HG03025 (cell line): Measurements from ENCODE around the gene NIPAL3.
A peak's percentile ranks its signal among the peaks of the same experiment; 100 is the strongest.

ENCODE experiments used
- ATAC-seq: cut with Tn5 transposase; IDR thresholded peaks from one replicate; pipeline ENCODE4 v1.9.1; 2021; ENCODE audit warnings: mild to moderate bottlenecking, moderate library complexity; ENCODE audit not compliant: unreplicated experiment, low FRiP score

The NIPAL3 gene

DNA sequence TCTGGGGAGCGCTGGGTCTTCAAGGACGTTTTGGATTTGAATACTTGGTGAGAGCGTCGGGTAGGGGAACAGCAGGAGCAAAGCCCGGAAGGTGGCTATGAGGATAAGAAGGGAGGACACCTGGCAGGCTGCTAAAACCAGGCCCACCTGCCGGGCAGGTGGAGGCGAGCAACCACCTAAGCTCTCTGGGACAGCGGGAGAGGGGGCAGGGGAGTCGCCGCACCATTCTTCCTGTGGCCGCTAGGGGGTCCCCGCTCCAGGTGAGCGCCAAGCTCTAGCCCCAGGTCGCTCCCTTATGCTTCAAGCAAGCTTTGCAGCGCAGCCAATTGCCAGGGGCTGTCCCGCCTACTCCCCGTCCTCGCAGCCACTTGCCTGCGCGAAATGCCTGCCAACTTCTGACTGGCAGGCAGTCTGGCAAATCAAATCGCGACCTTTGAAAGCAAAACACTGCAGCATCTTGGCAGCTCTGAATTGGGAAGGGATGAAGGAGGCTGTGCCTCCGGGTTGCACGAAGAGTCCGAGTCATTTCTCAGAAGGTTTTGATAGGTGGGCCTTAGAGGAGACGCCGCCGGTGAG, at the start of gene NIPAL3:
TSS of gene NIPAL3 (plus strand) at position 469 of the 576 bp plus-strand sequence. CDS start 3,746 bp downstream, outside the sequence.
- peak; percentile 91 for ATAC-seq

DNA sequence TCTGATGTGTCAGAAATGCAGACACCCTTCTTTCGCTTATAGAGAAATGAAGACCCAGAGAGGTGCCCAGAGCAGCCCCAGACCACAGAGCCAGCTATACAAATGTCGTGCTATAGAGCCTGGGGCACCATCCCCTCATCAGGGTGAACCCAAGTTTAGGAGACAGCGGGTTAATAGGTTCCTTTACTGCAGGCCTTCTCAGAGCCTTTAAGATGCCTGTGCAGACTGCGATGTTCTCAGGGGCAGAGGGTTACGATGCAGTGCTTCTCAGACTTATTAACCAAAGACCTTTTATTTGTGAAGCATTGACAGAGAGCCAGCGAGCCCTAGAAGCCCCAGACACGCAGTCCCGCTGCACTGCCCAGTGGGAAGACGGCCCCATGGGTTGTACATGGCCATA, 48.9 kb upstream of the NIPAL3 start:
- no peak for ATAC-seq

DNA sequence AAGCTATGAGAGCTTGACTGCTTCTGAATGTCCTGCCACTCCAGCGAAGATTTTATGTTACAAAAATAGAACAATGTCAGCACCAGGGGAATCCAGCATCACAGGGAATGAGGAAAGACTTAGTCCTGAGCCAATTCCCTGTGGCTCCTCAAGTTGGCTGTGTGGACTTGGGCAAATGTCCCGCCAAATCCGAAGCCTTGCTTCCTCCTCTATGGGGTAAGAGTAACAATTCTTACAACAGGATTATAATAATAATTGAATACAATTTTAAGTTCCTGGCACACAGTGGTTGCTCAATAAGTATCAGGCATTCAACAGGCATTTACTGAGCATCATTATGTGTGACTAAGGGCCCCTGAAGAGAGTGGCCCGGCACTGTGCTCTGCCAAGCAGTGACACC, 46.4 kb upstream of the NIPAL3 start:
- ATAC-seq: no peak

DNA sequence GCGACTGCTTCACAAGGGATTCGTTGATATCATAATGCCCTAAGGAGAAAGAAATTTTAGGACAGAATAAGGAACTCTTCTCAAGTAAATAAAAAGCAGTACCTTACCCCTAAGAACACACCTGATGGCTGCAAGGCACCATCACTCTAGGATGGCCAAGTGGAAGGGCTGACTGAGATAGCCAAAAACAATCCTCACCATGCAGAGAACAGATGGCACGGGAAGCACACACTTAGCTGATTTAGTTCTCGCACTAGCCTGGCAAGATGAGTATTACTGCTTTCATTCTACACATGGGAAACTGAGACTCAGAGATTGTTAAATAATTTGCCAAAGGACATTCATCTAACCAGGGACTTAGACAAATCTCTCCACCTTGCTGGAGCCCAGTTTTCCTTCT, 45.8 kb upstream of the NIPAL3 start:
- ATAC-seq: no peak

DNA sequence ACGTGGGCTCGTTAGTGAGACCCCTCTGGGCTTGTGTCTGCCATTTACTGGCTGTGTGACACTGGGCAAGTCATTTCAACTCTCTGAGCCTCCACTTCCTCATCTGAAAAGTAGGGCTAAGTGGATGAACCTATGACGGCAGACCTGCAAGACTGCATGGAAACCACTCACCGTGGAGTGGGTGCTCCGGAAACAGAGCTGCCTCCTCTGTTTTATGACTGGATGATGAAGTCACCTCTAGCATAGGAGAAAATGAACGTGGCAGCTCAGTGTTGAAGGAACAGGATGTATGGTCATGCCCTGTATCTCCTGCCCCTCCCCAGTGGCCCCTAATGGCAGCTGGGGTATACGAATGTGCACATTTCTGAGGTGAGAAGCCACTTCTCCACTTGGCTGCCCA, 42.6 kb upstream of the NIPAL3 start:
- no peak for ATAC-seq

DNA sequence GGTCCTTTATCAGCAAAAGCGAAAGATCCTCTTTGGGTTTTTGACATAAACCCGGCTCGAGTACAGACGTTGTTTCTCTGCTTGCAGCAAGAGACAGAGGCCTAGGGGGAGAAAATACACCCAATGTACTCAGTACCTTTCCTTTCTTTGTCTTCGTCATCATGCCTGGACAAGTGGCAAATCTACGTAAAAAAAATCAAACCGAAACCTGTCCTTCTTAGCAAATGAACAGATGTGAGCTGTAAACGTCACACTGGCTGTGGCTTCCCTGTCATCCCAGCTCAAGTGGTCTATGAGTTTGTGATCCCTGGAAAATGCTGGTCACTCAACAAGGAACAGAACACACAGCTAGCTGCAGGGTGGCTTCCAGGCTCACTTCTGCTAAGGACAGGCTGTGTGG, 41.9 kb upstream of the NIPAL3 start:
- no peak for ATAC-seq

DNA sequence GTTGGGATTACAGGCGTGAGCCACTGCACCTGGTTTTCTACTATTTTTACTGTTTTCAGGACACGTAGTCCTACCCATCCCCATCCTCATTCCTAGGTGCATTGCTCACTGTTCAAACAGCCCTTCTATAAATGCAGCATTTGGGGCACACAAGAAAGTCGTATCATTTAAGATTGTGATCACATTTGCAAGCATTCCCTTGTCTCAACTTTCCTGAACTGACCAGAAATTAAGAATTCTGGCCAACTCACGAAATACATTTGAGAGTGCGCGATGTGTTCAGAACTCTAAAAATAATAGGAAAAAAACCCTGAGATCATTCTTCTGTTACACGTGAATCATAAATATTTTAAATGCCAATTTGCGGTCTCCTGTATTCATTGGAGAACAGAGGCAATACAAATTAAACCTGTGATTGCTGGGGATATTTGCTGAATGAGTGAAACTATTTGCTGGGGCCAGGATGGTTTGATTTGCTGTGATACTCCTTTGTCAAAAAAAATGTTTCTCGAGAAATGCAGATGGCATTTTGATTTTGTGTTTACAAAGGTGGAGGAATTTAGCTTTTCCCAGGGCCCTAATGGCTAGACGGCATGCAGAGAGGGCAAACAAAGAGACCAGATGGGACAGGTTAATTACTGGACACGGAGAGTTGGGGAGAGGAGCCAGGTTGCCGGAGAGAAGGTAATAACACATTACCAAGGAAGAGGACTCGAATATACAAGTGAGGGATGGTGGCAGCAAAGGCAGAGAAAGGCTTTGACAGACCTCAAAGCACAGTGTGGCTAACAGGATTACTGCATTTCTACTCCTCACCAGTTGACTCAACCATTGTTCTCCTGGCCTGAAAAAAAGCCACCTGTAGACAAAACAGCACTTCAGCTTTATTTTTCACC, 40.5 kb upstream of the NIPAL3 start:
- no peak for ATAC-seq

DNA sequence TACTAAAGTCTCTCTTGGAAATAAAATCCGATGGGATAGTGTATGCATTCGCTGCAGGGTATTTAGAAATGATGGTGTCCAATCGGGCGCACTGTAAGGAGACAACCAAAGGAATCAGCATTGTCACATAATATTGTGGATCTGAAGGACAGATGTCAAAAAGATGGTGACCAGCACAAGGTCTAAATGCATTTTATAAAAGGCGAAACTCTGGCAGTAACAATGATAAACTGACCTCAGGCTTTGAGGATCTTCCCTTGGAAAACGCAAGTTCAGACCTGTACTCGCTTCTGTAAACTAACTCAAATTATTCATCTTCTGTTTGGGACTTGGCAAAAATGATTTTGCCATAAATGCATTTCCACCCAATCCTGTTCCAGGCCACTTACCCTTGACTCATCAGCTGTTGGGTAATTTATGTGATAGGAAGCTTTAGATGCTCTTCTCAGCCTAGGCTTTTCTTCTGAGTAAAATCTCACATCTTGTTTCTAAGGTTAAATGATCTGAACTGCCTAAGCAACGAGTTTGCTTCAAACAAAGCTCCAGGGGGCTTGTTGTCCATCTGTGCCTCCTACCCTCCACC, 35.8 kb upstream of the NIPAL3 start:
- no peak for ATAC-seq

DNA sequence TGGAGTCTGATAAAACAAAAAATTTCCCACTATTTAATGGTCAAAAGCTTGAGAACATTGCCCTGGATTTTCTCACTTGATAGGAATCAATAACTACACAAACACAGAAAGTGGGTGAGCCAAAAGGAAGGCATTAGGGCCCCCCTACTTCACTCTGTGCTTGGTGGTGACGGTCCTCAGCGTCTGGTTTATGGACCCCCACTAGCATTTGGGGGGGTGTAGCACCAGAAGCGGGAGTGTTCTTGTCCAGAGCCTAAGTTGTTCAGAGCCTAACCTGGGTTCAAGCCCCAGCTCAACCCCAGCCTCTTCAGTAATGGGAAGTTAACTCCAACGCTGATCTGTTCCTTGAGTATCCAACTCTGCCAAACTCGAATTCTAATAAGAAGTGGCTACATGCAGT, 35.1 kb upstream of the NIPAL3 start:
- ATAC-seq: no peak

DNA sequence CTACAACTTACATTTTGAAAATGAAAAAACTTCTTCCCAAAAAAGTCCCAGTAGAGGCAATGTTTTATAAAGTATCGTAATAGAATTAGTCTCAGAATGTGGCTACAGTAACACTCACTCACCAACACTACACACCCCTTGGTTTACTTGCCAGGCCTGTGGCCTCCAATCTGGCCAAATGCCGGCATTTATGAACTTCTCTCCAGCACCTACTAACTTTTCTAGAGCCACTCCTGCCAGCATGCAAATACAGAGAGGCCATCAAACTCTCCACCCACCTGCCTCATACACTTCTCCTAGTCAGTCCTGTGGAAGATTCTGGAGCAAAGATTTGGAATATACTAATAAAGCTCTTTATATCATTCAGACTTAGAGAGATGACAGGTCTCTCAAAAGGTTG, 34.3 kb upstream of the NIPAL3 start:
- ATAC-seq: no peak

DNA sequence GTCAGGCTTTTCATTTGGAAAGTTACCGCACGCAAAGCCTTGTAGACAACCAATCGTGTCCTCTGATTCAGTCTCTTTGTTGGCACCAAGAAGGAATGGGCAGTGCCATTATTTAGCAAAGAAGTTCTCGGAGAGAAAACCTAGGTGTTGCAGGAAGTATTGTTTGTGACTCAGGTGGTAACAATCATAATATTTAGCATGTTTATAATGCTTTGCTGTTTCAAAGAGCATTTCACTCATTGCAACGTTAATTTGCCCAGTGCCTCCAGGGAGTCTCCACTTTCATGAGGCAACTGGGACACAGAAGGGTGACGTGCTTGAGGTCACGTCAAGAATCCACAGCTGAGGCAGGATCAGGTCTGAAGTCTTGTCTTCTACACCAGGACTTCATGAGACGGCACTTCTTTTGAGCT, 33.4 kb upstream of the NIPAL3 start:
- ATAC-seq: no peak

DNA sequence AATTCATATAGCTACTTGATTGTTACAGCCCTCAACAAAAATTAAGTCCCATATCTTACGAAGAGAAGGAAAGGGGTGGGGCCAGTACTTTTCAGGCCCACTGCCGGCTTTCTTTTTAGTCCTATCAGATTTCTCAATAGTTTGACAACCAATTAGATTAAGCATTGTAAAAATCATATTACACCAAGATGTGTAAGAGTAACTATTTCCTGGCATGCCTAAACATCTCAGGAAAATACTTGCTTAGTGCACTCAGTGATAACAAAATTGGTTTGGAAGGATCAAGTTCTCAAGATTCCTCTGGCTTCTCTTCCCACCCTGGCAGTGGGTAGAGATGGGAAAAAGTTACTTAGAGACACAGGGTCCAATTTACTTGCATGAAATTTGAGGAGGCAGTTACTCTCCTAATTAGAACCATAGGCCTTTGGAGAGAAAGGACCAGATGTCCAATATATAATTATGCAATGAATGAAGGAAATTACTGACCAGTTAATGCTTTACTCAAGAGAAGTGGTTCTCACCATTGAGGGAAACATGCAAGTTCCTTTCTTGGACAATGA, 32.1 kb upstream of the NIPAL3 start:
- ATAC-seq: no peak

DNA sequence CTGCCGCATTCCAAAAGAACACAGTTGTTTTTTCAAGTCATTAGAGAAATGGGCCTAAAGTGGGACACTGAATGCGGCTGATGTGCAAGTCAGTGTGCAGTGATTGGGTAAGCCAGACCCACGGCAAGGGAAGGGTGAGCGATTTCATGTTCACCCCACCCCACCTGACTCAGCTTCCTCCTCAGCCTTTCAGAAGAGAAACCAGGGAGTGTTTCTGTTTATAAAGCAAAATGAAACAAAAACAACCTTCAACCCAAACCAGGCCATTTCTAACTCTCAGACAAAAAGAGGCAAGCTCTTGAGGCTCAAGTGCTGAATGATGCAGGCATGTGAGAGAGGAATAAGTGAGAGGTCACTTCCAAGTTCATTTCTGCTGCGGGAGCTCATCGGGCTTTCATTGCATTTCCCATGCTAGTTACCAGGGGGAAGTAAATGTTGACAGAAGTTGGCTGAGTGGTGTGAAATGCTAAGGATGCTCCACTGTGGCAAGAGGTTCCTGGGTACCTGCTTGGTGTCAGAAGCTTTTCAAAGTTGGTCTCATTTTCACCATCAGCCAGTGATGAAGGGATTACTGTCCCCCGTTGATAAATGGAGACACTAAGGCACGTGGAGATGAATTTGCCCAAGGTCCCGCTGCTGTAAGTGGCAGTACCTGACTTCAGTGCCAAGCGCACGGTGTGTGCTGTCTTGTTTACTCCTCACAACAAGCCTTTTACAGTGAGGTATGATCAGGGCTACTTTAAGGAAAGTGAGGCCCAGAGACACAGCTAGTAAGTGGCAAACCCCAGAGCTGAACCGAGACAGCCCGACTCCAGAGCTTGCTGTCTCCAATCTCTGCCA, 31.1 kb upstream of the NIPAL3 start:
- no peak for ATAC-seq

DNA sequence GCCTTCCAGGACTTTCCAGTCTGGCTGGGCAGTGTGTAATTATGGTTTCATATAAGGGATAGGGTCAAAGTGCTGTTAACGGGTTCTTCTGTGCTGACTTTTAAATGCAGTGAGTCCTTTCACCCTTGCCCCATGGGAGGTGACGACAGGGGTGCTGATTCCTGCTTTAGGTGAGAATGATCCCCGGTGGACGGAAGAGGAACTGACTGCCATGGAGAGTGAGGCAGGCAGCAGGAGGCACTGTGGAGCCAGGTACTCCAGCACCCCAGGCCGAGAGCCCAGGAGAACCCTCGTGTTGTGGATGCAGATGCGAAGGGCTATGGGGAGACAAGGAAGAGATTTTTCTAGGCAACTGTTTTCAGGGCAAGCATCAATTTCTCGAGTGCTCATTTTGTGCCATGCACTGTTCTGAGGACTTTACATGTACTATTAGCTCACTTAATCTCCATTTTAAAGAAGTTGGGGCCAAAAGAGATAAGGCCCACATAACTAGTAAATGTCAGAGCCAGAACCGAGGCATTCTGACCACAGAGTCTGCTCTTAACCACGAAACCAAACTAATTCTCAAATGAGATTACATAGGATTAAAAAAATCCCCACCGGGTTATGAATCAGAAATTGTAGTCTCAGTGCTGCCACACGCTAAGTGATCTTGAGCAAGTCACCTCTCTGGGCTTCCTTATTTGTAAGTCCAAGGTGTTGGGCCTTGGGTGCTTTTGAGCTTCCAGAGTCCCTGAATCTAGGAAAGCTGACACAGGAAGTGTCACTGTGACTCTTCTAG, 30.3 kb upstream of the NIPAL3 start:
- no peak for ATAC-seq

DNA sequence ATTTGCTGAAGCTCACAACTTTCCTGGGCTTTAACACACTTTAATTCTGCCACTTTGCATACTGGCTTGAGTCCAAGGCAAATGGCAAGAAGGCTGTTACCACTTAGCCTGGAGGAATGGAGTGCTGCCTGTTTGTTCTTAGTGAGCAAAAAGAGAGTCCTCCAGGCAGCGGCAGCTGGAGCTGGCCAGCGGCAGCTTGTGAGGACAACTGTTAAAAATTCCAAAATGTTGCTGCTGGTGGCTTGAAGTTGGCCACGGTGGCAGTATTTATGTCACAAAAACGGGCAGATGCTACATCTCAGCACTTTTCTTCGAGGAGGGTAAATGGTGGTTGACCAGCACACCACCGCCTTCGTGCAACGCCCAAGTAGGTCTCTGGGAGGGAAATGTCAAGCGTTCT, 29.4 kb upstream of the NIPAL3 start:
- ATAC-seq: no peak

DNA sequence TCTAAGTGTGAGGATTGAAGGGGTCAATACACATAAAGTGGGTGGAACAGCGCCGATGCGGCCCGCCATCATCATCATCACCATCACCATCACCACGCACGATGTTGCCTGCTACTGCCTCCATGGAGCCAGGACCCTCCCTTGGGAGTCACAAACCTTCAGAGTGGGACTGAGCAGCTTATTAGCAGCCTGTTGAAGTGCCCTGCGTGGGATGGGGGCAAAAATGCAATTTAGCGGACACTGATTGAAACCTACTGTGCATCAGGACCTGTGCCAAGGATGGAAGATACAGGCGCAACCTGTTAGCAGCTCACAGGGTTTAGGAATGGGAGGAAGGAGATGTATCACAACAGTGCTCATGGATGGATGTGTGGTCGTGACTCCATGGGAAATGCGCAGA, 28.7 kb upstream of the NIPAL3 start:
- no peak for ATAC-seq

DNA sequence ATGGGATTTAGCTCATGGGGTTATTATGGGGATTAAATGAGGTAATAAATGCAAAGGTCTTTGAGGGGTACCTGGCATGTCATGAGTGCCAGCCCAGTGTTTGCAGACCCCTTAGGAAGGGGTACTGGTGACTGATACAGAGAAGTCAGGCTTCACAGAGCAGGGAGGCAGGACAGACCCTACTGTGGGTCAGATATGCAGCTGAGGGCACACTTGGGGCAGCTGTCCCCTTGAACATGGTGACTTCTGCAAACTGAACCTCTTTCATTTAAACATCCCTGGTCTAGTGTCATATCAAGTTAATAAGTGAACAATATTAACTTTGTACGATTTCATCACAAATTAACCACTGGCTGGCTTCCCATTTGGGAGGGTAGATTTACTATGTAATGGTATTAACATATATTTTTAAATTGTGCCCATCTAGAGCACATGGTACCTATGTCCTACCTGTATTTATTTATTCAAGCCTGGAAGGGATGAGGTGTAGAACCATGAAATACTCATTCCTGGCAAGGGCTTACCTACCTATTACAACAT, 27.9 kb upstream of the NIPAL3 start:
- ATAC-seq: no peak

DNA sequence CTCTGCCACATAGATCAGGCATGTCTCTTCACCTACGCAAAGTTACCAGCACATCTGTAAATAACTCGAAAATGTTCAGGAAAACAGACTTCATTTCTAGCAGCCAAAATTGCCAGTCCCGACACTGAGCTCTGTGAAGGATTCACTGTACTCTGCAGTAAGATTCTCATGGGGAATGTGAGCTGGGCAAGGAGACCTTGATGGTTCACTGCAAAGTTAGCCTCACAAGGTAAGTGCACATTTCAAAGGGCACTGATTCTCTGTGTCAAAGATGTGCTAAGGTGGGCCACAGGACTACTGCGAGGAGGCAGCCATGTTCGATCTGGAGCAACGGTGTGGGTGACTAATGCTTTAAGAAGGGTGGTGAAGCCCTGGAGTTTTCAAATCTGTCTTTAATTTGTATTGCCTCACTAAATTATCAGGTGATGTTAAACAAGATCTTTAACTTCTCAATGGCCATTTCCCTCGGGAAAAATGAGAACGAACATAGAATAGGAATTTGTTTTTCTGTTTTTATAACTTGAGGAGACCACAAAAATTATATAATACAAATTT, 27.2 kb upstream of the NIPAL3 start:
- ATAC-seq: no peak

DNA sequence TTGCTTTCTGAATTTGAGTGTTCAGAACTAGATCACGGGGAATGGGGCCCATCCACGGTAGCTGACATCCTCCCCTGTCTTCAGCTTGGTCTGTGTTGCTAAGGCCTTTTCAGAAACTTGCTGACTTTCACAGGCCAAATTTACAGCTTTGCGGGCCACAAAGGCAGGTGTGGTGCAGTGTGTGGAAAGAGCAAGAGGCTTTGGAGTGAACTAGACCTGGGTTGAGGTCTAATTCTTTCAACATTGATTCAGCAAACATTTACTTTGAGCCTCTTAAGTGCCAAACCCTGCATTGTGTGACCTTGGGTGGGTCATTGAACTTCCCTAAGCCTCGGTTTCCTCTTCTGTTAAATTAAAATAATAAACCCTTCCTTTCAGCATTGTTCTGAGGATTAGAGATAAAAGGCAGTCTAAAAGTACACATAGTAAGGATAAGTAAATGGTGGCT, 26.3 kb upstream of the NIPAL3 start:
- ATAC-seq: no peak
